DND-41 (cell line): ENCODE measurements around the gene CLECL1.

Experiments used
- ATAC-seq: fragments of 200-7000 bp; cut with Tn5 transposase; 3 replicates; pipeline ENCODE4 v1.9.1; 2021; ENCODE audit warnings: low read depth; ENCODE audit not compliant: insufficient read depth
- DNase-seq: peaks from one replicate; pipeline ENCODE4 v3.0.0-alpha.2; 2020
- H2AFZ ChIP-seq: 2 replicates; pipeline ENCODE4 v1.6.0; 2012; ENCODE audit warnings: low read depth, low read length
- H3K27ac ChIP-seq: 2 replicates; pipeline ENCODE4 v1.5.1; 2012; ENCODE audit warnings: low read length, inconsistent platforms
- H3K27me3 ChIP-seq: fragments of 200-600 bp; sonication (generic); 2 replicates; pipeline ENCODE4 v1.6.0; 2012; ENCODE audit warnings: low read length, mild to moderate bottlenecking, inconsistent platforms; ENCODE audit not compliant: insufficient read depth, poor library complexity
- H3K36me3 ChIP-seq: 2 replicates; pipeline ENCODE4 v1.5.1; 2012; ENCODE audit warnings: low read length, inconsistent platforms; ENCODE audit not compliant: insufficient read depth
- H3K4me1 ChIP-seq: 2 replicates; pipeline ENCODE4 v1.5.1; 2012; ENCODE audit warnings: mild to moderate bottlenecking, low read length; ENCODE audit not compliant: insufficient read depth
- H3K4me2 ChIP-seq: 2 replicates; pipeline ENCODE4 v1.6.0; 2012; ENCODE audit warnings: mild to moderate bottlenecking, moderate library complexity, low read length, inconsistent platforms; ENCODE audit not compliant: insufficient read depth
- H3K4me3 ChIP-seq, 2 experiments: fragments of 200-600 bp in 1 of 2; shearing (Covaris generic) in 1 of 2; 2 replicates each; pipeline ENCODE4 v1.5.1; 2012 to 2016; ENCODE audit warnings: inconsistent platforms in 2 of 2, low read length in 2 of 2, mild to moderate bottlenecking in 2 of 2, low read depth in 1 of 2, moderate library complexity in 1 of 2
- H3K79me2 ChIP-seq: 2 replicates; pipeline ENCODE4 v1.6.0; 2012; ENCODE audit warnings: low read length, inconsistent platforms; ENCODE audit not compliant: insufficient read depth
- H3K9ac ChIP-seq: 2 replicates; pipeline ENCODE4 v1.6.0; 2012; ENCODE audit warnings: low read depth, mild to moderate bottlenecking, inconsistent platforms, low read length, moderate library complexity
- H3K9me3 ChIP-seq: 2 replicates; pipeline ENCODE4 v1.5.1; 2012; ENCODE audit warnings: low read length, moderate library complexity, mild to moderate bottlenecking, inconsistent platforms; ENCODE audit not compliant: insufficient read depth, severe bottlenecking
- H4K20me1 ChIP-seq: 2 replicates; pipeline ENCODE4 v1.6.0; 2012; ENCODE audit warnings: low read length; ENCODE audit not compliant: insufficient read depth
- EZH2 ChIP-seq: IDR thresholded peaks from 3 replicates; pipeline ENCODE4 v1.6.1; 2012; ENCODE audit warnings: borderline replicate concordance, low read depth, mild to moderate bottlenecking, moderate library complexity, low read length, inconsistent platforms; ENCODE audit not compliant: severe bottlenecking
- TF ChIP-seq, protein P1 (sequence below): IDR thresholded peaks from 2 replicates; pipeline ENCODE4 v1.5.1; 2012; ENCODE audit warnings: borderline replicate concordance, low read length, moderate library complexity, mild to moderate bottlenecking; ENCODE audit not compliant: poor library complexity, severe bottlenecking; ENCODE audit errors: extremely low read depth

The CLECL1 gene

DNA sequence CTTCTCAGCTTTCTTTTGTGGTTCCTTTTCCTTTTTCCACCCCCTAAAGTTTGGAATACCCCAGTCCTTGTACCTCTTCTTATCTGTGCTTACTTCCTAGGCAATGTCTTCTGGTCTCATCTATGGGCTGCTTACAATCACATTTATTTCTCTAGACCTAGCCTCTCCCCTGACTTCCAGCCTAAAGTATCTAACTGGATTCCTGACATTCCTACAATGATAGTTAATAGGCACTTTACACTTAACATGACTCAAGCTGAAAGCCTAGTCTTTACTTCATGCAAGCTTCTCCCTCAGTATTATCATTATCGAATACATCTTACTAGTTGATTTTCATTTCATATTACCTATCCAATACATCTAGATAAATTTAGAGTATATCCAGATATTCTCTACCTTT is 21.2 kb downstream of the CLECL1 start:
- Histone ChIP-seq H3K4me1 (peaks cover 14% of the 10 kb centered on the region), H2AFZ (no peak overlapping the region), H3K36me3 (no peaks in the 10 kb centered on the region), H3K4me3 (no peak overlapping the region), H3K4me2 (no peak overlapping the region), H3K9me3 (no peaks in the 10 kb centered on the region), H3K79me2 (no peaks in the 10 kb centered on the region), H4K20me1 (no peaks in the 10 kb centered on the region), H3K27me3 (no peaks in the 10 kb centered on the region), H3K27ac (no peak overlapping the region), H3K9ac (no peak overlapping the region)
- ATAC-seq (no peak), DNase-seq (no peak)
- TF ChIP-seq, protein P1, sequence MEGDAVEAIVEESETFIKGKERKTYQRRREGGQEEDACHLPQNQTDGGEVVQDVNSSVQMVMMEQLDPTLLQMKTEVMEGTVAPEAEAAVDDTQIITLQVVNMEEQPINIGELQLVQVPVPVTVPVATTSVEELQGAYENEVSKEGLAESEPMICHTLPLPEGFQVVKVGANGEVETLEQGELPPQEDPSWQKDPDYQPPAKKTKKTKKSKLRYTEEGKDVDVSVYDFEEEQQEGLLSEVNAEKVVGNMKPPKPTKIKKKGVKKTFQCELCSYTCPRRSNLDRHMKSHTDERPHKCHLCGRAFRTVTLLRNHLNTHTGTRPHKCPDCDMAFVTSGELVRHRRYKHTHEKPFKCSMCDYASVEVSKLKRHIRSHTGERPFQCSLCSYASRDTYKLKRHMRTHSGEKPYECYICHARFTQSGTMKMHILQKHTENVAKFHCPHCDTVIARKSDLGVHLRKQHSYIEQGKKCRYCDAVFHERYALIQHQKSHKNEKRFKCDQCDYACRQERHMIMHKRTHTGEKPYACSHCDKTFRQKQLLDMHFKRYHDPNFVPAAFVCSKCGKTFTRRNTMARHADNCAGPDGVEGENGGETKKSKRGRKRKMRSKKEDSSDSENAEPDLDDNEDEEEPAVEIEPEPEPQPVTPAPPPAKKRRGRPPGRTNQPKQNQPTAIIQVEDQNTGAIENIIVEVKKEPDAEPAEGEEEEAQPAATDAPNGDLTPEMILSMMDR, result no peak
- TF ChIP-seq EZH2, result no peak

DNA sequence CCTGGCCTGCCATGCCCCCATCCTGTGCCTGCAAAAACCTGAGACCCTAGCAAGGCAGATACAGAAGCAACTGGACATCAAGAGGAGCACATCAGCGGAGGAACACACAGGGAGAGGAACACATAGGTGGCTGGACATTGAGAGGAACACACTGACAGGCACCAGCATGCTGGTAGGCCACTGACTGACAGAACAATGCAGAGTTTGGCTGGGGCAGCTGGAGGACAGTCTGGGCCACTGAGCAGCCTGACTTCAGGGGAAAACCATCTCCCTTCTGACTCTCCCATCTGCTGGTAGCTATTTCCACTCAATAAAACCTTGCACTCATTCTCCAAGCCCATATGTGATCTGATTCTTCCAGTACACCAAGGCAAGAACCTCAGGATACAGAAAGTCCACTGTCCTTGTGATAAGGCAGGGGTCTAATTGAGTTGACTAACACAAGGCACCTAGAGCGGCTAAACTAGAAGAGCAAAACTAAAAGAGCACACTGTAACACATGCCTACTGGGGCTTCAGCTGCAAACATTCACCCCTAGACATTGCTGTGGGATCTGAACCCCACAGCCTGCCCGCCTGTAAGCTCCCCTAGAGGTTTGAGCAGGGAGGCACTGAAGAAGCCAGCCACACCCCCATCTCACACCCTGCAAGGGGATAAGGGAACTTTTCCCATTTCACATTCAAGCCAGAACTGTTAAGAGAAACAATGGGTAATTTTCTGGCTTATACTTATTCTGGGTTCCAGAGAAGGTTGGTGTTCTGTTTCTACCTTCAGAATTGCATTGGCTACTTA is 22.1 kb downstream of the CLECL1 start:
- Histone ChIP-seq H3K36me3 (no peaks in the 10 kb centered on the region), H3K79me2 (no peaks in the 10 kb centered on the region), H3K9me3 (no peaks in the 10 kb centered on the region), H3K9ac (no peak overlapping the region), H3K4me3 (no peak overlapping the region), H3K4me1 (peaks cover 19% of the 10 kb centered on the region), H3K4me2 (no peak overlapping the region), H4K20me1 (no peaks in the 10 kb centered on the region), H3K27me3 (no peaks in the 10 kb centered on the region), H3K27ac (no peak overlapping the region), H2AFZ (no peak overlapping the region)
- TF ChIP-seq, protein P1, result no peak
- no peak for TF ChIP-seq EZH2
- ATAC-seq (no peak), DNase-seq (no peak)

DNA sequence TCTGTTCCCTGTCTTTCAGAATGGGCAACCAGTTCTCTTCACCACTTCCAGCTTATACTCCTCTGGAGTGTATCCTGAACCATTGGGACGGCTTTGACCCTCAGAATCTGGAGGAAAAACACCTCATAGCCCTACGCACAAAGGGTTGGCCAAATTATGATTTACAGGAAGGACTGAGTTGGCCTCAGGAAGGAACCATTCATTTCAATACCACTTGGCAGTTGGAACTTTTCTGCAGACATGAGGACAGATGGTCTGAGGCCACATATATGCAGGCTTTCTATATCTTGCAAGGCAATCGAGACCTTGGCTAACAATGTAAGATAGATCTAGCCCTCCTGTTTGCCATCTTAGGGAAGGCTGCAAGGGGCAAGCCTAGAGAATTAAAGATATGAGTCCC is 24.0 kb downstream of the CLECL1 start:
- H3K9ac ChIP-seq, result no peak overlapping the region
- H3K27me3 ChIP-seq, result no peaks in the 10 kb centered on the region
- H3K36me3 ChIP-seq, result no peaks in the 10 kb centered on the region
- ATAC-seq (no peak), DNase-seq (no peak)
- H3K9me3 ChIP-seq, result no peaks in the 10 kb centered on the region
- H3K4me2 ChIP-seq, result no peak overlapping the region
- H2AFZ ChIP-seq, result peak overlapping the region; percentile 2; the same call in 1 of the 2 replicates
- no peaks in the 10 kb centered on the region for H4K20me1 ChIP-seq
- H3K4me1 ChIP-seq, result peaks cover 19% of the 10 kb centered on the region
- no peak overlapping the region for H3K4me3 ChIP-seq
- no peak overlapping the region for H3K27ac ChIP-seq
- H3K79me2 ChIP-seq, result no peaks in the 10 kb centered on the region
- TF ChIP-seq EZH2, result no peak
- TF ChIP-seq, protein P1, result no peak
